Transverse colon (tissue), 4 donors: ENCODE results near the gene NFIC. TPM values are rescaled to one million over a fixed set of nuclear protein-coding genes. Genes with fewer than 3 reads are reported as not detected.

ENCODE experiments used
- DNase-seq: peaks from one replicate; pipeline ENCODE4 v3.0.0-alpha.2; 2019
- H3K27ac ChIP-seq, 4 donors: fragments of 200-600 bp; sonication (generic); 2 replicates each; pipeline ENCODE4 v1.5.1; 2016 to 2018; ENCODE audit warnings: inconsistent platforms in 4 of 4
- H3K27me3 ChIP-seq: fragments of 200-600 bp; sonication (generic); 2 replicates; pipeline ENCODE4 v1.5.1; 2017; ENCODE audit warnings: inconsistent platforms
- H3K36me3 ChIP-seq, 4 donors: fragments of 200-600 bp; sonication (generic); 2 replicates each; pipeline ENCODE4 v1.5.1; 2017 to 2019; ENCODE audit warnings: inconsistent platforms in 4 of 4
- H3K4me1 ChIP-seq, 4 donors: fragments of 200-600 bp; sonication (generic); 2 replicates each; pipeline ENCODE4 v1.5.1; 2017 to 2020; ENCODE audit warnings: inconsistent platforms in 4 of 4
- H3K4me3 ChIP-seq, 4 donors: fragments of 200-600 bp; sonication (generic); 1 replicate in 1 of 4; 2 replicates in 3 of 4; pipeline versions ENCODE4 v1.5.1 to v1.6.1; 2017 to 2019; ENCODE audit warnings: inconsistent platforms in 4 of 4
- H3K9me3 ChIP-seq, 2 donors: fragments of 200-600 bp; sonication (generic); 2 replicates each; pipeline ENCODE4 v1.5.1; 2017 to 2019; ENCODE audit warnings: inconsistent platforms in 2 of 2
- EP300 ChIP-seq: sonication (generic); formaldehyde crosslinking; IDR thresholded peaks from one replicate; pipeline ENCODE4 v1.6.1; 2017; ENCODE audit warnings: antibody characterized with exemption, low read depth
- POLR2A ChIP-seq: fragments of 450-650 bp; IDR thresholded peaks from one replicate; pipeline ENCODE4 v1.6.1; 2016; ENCODE audit warnings: antibody characterized with exemption, mild to moderate bottlenecking, moderate library complexity
- POLR2AphosphoS5 ChIP-seq, 3 donors: sonication (generic); formaldehyde crosslinking; IDR thresholded peaks; one replicate each; pipeline ENCODE4 v1.6.1; 2016; ENCODE audit warnings: antibody characterized with exemption in 3 of 3
- WGBS, 2 donors: methylation state at CpG; one replicate each; pipeline ENCODE4 v1.1.5; 2018; ENCODE audit warnings: low coverage in 1 of 2; 5-methylcytosine and 5-hydroxymethylcytosine counted together
- in situ Hi-C, 4 donors: fragments of 200-750 bp; cut with MboI; loops; one replicate each; pipeline versions ENCODE4 v1.15.0 to v1.15.1; 2017; ENCODE audit warnings: low sequenced_read_pairs in 3 of 4, low pct_ligation_motif_present in 1 of 4, low pct_unique_long_range_greater_than_20kb in 1 of 4
- intact Hi-C: fragments of 100-400 bp; cut with DNase I; formaldehyde crosslinking; loops from one replicate; pipeline ENCODE4 v1.15.1; 2023; ENCODE audit warnings: low total_unique reads
- total RNA-seq, 4 donors: library from RNA; depleted of rRNA; stranded (reverse); fragments of >200 nt; gene quantifications; one replicate each; pipeline ENCODE4 v1.1.0, GENCODE V29; 2016
- TF ChIP-seq, protein P1 (sequence below), 5 experiments: fragments of 200-600 bp in 3 of 5; fragments of 450-650 bp in 2 of 5; sonication (generic) in 3 of 5; IDR thresholded peaks; 1 replicate in 2 of 5; 2 replicates in 3 of 5; pipeline ENCODE4 v1.5.1; 2016 to 2017; ENCODE audit warnings: antibody characterized with exemption in 5 of 5, inconsistent platforms in 3 of 5, mild to moderate bottlenecking in 2 of 5, moderate library complexity in 1 of 5

The NFIC gene
- total RNA-seq, 4 donors from 2014 or later: 39.9 to 145 (median 68.1) TPM

DNA sequence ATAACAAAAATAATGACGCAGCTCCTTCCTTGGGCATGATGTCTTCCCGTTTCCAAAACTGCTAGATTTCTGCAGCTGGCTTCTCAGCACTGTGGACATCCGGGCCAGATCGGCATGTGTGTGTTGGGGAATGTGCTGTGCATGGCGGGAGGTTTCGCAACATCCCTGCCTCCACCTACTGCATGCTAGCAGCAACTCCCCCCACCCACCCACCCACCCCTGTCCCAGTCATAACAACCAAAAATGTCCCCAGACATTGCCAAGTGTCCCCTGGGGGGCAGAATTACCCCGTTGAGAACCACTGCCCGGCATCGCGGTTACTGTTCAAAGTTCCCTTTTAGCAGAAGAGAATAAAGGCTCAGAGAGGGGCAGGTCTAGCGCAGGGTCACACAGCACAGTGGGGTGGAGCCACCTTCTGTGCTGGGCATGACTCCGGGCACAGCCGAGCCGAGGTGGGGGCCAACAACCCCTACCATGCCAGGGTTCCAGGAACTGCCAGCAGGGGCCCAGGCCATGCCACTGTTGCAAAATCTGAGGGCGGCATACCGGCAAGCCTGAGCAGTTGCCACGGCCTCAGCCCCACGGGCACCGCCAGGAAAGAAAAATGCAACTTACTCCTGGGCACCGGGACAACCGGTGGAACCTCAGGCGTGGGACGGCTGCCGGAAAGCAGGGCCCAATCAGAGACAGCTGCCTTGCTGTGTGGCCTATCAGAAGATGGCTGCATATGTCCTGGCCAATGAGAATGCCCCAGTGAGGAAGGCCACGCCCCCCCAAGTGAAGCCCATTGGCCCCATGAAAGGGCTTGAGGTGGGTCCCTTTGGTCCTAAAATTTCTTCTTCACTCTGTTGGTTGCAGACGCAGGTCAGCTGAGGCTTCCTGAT, 22.5 kb upstream of the NFIC start:
- Histone ChIP-seq H3K27ac (peak overlapping the region; percentile 76 to 86 (median 84)), H3K4me1 (peaks cover 26 to 41% (median 31%) of the 10 kb centered on the region in 4 donors), H3K4me3 (peak overlapping the region in 2 of 4 donors; percentile 20 to 25), H3K36me3 (no peaks in the 10 kb centered on the region), H3K27me3 (no peaks in the 10 kb centered on the region), H3K9me3 (no peaks in the 10 kb centered on the region)
- WGBS, 2 donors: 30 to 40% methylated on average over 3 to 25 of the region's 26 CpGs
- TF ChIP-seq POLR2AphosphoS5 (IDR thresholded peaks at IDR 0.05) (peak; percentile 31 to 66 (median 52)), POLR2A (no peak), EP300 (no peak)
- TF ChIP-seq, protein P1, sequence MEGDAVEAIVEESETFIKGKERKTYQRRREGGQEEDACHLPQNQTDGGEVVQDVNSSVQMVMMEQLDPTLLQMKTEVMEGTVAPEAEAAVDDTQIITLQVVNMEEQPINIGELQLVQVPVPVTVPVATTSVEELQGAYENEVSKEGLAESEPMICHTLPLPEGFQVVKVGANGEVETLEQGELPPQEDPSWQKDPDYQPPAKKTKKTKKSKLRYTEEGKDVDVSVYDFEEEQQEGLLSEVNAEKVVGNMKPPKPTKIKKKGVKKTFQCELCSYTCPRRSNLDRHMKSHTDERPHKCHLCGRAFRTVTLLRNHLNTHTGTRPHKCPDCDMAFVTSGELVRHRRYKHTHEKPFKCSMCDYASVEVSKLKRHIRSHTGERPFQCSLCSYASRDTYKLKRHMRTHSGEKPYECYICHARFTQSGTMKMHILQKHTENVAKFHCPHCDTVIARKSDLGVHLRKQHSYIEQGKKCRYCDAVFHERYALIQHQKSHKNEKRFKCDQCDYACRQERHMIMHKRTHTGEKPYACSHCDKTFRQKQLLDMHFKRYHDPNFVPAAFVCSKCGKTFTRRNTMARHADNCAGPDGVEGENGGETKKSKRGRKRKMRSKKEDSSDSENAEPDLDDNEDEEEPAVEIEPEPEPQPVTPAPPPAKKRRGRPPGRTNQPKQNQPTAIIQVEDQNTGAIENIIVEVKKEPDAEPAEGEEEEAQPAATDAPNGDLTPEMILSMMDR (IDR thresholded peaks at IDR 0.05): no peak
- intact Hi-C loops (no loop called here), in situ Hi-C loops (no loop called here)
- DNase-seq: peak; percentile 74

DNA sequence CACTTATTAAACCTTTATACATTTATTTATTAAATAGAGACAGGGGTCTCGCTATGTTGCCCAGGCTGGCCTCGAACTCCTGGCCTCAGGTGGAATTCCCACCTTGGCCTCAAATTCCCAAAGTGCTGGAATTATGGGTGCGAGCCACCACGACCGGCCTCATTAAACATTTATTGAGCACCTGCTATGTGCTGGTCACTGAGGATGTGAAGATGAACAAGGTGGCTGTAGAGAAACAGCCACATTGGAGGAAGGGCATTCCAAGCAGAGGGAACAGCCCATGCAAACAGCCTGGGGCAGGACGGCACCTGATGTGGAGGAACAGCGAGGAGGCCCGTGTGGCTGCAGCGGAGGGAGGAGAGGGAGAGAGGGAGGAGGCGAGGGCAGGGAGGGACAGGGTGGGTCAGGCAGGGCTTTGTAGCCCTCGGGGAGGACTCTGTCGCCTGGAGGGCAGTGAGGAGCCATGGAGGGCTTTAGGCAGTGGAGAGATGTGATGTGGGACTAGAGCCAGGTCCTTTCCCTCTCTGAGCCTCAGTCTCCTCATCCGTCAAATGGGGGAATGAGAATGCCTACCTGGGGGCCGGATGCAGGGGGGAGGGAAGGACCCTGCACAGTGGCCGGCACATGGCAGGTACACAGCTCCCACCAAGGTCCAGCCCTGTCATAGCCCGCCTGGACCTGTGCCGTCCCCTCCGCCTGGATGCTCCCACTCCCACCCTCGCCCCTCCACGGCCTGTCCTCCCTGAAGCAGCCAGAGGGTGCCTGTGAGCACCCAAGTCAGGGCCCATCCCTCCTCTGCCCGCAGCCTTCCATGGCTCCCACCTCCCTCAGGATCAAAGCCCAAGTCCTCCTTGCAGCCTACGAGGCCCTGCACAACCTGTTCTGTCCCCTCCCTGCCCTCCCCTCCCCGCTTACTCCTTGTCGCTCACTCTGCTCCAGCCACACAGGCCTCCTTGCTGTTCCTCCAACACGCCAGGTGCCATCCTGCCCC, 21.5 kb upstream of the NFIC start:
- WGBS, 2 donors: 85 to 94% methylated on average over 3 to 25 of the region's 25 CpGs
- Histone ChIP-seq H3K27ac (peak overlapping the region; percentile 76 to 86 (median 84)), H3K9me3 (no peaks in the 10 kb centered on the region), H3K36me3 (no peaks in the 10 kb centered on the region), H3K4me3 (no peak overlapping the region), H3K4me1 (peaks cover 24 to 42% (median 28%) of the 10 kb centered on the region in 4 donors), H3K27me3 (no peaks in the 10 kb centered on the region)
- intact Hi-C loops (no loop called here), in situ Hi-C loops (no loop called here)
- TF ChIP-seq, protein P1 (IDR thresholded peaks at IDR 0.05): no peak
- TF ChIP-seq POLR2A (no peak), EP300 (no peak), POLR2AphosphoS5 (IDR thresholded peaks at IDR 0.05) (no peak)
- DNase-seq: no peak

DNA sequence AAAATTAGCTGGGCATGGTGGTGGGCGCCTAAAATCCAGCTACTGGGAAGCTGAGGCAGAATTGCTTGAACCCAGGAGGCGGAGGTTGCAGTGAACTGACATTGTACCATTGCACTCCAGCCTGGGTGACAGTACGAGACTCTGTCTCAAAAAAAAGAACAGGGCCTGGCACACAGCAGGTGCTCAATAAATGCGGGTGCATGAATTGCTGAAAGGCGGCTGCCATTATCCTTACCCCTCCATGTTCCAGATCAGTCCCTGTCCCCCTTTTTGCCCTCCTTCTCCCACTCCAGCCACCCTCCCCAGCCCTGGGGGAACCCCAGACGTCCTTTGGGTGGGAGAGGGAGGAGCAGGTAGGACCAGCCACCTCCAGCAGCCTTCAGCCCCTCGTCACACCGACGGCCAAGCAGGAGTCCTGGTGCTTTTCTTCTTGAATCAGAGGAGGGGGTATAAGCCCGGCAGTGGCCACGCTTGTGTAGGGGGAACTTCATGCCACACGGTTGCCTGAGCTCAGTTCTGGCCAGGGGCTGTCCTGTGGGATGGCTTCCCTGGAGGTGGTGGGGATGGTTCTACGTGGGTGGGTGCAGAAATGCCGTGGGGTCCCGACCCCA, 20.4 kb upstream of the NFIC start:
- 64% methylated on average over 12 of the region's 15 CpGs; no CpG with 5 or more reads in 1 of the 2 donors for WGBS, 2 donors
- no peak overlapping the region for H3K4me3 ChIP-seq
- peaks cover 24 to 53% (median 34%) of the 10 kb centered on the region in 4 donors for H3K4me1 ChIP-seq
- H3K27ac ChIP-seq: peak overlapping the region; percentile 79 to 86 (median 82)
- H3K36me3 ChIP-seq: no peaks in the 10 kb centered on the region
- H3K9me3 ChIP-seq: no peaks in the 10 kb centered on the region
- intact Hi-C loops: no loop called here
- H3K27me3 ChIP-seq: no peaks in the 10 kb centered on the region
- in situ Hi-C loops: no loop called here
- TF ChIP-seq, protein P1 (IDR thresholded peaks at IDR 0.05): no peak
- TF ChIP-seq POLR2AphosphoS5 (IDR thresholded peaks at IDR 0.05) (no peak), POLR2A (no peak), EP300 (no peak)
- DNase-seq: no peak
